GM21717 (cell line): ENCODE measurements around the gene CACNA2D3.

Experiments
- ATAC-seq: cut with Tn5 transposase; IDR thresholded peaks from one replicate; pipeline ENCODE4 v1.9.1; 2021; ENCODE audit warnings: mild to moderate bottlenecking, moderate library complexity; ENCODE audit not compliant: unreplicated experiment

Gene CACNA2D3

GRCh38 chr3:54772051-54772450 is 649.7 kb downstream of the CACNA2D3 start:
- ATAC-seq: no peak

GRCh38 chr3:54772746-54773145 is 650.4 kb downstream of the CACNA2D3 start:
- ATAC-seq: no peak

DNA sequence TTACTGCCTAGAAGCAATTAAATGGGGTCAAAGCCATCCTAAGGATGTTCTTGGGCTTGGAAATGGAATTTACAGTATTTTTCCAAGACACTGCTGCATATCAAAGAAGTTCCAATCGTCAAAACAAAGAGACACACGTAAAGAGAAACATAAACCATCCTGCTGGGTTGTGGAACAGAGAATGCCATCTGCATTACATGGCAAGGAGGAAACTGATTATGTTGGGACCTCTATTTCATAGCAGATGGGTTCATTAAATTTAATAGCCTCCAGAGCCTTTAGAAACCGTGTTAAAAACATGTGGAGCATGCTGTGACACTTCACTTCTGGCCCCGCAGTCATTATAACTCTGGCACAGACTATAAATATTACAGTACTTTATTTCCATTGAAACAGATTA is 650.9 kb downstream of the CACNA2D3 start:
- ATAC-seq: no peak

DNA sequence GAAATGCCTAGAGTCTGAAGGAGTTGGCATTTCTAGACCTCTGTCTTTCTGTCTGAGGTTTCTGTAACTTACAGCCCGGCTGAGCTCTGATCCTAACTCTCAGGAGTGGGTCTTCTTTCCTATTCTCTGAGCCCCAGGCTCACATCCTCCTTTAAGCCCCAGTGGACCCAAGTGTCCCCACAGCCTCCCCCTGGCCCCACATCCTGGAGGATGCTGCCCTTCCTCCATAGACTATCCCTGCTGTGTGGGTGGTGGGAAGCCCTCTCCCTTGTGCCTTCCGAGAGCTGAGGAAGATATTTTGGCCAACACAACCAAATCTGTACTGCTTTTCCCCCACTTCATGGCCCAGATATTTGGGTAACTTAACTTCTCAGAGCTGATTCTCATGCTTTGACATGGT is 654.2 kb downstream of the CACNA2D3 start:
- ATAC-seq: no peak

DNA sequence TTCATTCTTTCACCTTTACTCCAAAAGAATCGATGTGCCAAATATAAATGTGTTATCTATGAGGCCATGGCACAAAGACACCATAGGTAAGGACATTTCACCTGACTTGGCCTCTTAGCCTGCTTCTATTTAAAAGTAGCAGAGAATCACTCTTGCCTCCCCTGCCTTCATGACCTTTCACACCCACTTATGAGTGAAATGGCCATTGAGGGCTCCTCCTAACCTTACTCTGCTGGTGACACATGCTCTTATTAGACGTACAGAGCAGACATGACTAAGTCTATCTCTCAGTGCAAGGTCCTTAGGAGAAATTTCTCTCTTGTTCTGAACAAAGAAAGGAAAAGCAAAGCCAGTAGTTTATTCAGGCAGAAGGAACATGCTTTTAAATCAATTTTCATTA is 654.8 kb downstream of the CACNA2D3 start:
- ATAC-seq: no peak

- no peak for ATAC-seq
Measured at GRCh38 chr3:54780336-54780735, 658.0 kb downstream of the CACNA2D3 start.

- ATAC-seq: no peak
Measured at GRCh38 chr3:54781728-54782127, 659.4 kb downstream of the CACNA2D3 start.

DNA sequence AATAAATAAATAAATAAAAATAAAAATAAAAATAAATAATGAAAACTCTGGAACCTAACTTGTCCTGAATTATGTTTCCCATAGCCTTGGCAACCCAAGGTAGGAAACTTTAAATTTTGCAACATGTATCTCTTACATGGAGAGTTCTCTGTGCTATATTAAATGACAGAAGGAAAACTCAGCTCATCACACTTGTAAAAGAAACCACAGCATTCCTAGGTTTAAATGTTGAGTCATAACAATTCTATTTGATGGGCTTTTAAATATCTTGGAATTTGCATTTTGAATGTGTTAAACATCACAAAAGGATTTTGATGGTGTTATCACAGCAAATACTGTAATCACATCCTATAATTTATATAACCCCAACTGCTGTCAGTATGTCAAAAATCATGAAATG is 661.3 kb downstream of the CACNA2D3 start:
- no peak for ATAC-seq

DNA sequence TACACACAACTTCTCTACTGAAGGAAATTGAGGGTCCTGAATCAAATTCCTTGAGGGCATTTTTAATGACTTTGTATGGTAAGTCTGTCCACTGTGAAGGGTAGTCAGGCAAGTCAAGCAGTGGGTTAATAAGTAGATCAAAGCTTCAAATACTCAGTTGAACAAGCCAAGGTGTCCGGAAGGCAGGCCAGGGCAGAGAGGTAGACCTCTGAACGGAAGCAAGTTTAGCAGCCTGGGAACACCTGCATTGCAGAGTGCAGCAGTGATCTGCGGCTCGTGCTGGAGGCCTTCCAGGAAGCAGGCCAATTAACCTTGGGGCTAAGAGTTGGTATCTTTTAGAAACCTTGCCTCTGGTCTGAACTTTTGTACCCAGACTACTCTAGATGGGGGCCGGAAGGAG is 661.7 kb downstream of the CACNA2D3 start:
- ATAC-seq: no peak

- ATAC-seq: no peak
Measured at GRCh38 chr3:54785976-54786375, 663.6 kb downstream of the CACNA2D3 start.

- no peak for ATAC-seq
Measured at GRCh38 chr3:54790051-54790450, 667.7 kb downstream of the CACNA2D3 start.

- no peak for ATAC-seq
Measured at GRCh38 chr3:54791501-54792156, 669.3 kb downstream of the CACNA2D3 start.

DNA sequence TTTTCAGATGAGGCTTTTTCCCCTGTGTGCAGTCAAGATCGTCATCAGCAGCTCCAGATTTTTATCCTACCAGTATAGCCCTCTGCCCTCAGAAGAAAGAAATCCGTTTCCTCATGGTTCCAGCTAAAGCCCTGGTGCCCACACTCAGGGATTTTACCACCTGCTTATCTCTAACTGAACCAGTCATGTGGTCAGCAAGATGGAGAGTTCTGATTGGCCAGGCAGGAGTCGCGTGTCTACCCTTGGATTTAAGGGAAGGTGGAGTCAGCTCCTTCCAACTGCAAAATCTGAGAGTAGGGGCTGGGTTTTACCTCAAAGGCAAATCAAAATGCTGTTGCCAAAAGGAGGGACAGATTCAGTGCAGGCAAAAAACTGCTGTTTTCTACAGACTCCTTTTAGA is 670.2 kb downstream of the CACNA2D3 start:
- no peak for ATAC-seq

DNA sequence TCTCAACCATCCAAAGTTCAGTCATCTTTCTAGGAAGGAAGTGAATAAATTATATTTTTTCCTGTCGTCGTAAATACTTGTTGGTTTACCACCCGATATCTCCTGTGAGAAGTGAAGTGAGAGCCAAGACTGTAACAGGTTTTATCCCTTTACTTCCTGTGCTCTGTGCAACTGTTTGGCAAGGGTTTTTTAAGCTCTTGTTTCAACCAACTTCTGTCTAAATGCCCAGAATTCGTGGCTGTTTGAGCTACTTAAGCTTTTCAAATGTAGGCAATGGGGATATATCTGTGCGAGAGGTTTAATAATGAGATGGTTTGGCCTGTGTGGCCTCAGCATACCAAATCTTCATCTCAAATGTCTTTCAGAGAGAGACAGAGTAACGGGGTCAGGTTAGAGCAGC is 670.8 kb downstream of the CACNA2D3 start:
- no peak for ATAC-seq

- no peak for ATAC-seq
Measured at GRCh38 chr3:54797111-54797510, 674.8 kb downstream of the CACNA2D3 start.

DNA sequence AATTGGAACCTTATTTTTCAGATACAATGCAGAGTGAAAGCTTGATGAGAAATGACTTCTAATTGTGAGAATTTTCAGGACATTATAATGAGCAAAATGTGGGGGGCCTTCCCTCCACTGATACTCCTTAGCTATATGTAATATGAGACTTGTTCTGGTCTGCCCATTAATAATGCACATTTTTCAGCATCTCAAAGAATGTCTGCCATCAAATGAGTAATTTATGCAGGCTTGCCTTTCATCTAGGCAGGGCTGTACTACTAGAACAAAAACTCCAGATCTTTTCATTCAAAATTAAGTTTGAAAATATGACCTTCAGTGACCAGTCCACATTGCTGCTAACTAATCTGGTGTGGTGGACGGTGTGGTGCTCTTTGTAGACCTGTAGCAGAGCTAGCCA is 678.1 kb downstream of the CACNA2D3 start:
- no peak for ATAC-seq

- no peak for ATAC-seq
Measured at GRCh38 chr3:54801977-54802376, 679.6 kb downstream of the CACNA2D3 start.

DNA sequence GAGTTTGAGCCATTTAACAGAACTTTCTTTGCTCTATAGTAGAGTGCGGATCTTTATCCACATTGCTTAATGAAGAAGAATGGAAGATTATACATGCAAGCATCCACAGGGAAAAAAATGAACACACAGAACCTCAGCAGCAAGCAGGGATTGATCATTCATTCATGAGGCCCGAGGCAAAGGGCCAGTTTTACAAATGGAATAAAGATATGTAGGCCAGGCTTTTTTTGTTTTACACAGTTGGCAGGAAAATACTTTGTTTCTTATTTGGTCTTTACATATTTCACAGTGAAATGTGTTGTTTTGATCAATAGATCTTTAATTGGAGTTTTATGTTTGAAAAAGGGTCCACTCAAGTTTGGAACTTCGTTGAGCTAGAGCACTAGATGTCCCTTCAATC is 688.0 kb downstream of the CACNA2D3 start:
- no peak for ATAC-seq

DNA sequence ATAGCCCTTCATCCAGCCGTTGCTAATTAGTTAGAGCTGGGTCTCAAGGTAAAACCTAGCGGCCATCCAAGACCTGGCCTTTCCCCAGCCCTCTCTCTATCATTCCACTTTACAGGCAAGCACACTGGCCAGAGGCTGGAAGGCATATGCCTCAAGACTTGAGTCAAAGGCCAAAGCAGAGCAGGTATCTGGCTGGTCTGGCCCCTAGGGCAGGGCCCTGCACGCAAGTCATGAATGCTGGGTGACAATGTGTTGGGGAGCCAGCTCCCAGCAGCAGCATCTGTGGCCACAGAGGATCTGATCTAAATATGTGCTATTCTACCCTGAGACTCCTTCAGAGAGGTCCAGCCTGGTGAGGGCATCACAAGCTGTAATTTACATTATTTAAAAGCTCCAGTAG is 691.9 kb downstream of the CACNA2D3 start:
- no peak for ATAC-seq

- no peak for ATAC-seq
Measured at GRCh38 chr3:54817628-54818027, 695.3 kb downstream of the CACNA2D3 start.

DNA sequence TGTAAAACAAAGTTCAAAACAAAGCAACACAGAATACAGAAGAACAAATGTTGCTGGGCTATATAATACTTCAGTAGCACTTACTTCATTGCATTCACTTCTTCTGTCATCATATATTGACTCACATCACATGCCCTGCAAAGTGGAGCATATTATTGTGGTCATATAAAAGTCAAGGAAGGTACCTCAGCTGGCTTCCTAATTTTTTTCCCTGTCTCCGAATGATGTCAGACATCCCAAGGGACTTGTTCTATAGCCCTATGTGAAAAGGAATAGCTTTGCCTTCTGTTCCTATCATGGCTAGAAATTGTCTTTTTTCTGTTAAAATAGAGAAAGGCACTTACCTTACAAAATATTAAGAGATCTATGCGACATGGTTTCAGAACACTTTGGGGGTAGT is 696.1 kb downstream of the CACNA2D3 start:
- ATAC-seq: no peak

- no peak for ATAC-seq
Measured at GRCh38 chr3:54818942-54819341, 696.6 kb downstream of the CACNA2D3 start.

- no peak for ATAC-seq
Measured at GRCh38 chr3:54819946-54820345, 697.6 kb downstream of the CACNA2D3 start.
